ENCODE results near the gene APC. TPM values are rescaled to one million over a fixed set of nuclear protein-coding genes. Genes with fewer than 3 reads are reported as not detected.
A peak's percentile ranks its signal among the peaks of the same experiment; 100 is the strongest.

Gene APC
- 22.6 and 23.4 TPM in 2 replicates for total RNA-seq (2014; rRNA removed; shearing (Covaris generic))

DNA sequence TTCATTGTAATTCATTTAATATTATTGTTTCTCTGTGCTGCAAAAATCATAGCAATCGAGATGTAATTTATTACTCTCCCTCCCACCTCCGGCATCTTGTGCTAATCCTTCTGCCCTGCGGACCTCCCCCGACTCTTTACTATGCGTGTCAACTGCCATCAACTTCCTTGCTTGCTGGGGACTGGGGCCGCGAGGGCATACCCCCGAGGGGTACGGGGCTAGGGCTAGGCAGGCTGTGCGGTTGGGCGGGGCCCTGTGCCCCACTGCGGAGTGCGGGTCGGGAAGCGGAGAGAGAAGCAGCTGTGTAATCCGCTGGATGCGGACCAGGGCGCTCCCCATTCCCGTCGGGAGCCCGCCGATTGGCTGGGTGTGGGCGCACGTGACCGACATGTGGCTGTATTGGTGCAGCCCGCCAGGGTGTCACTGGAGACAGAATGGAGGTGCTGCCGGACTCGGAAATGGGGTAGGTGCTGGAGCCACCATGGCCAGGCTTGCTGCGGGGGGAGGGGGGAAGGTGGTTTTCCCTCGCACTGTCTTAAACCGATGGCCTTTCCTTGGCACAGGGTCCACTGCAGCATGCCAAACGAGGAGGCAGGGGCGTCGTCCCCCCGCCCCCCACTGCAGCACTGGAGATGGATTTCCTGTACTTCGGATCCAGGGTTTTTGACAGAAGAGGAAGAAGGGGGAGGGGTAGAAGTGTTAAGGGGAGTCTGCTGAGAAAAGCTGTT lies at the start of gene APC:
Gene APC (plus strand): TSS at position 423 of the 728 bp plus-strand sequence. CDS start 17,006 bp downstream, outside the sequence.
- DNase-seq (ENCODE audit: low read depth), result peak; percentile 87

DNA sequence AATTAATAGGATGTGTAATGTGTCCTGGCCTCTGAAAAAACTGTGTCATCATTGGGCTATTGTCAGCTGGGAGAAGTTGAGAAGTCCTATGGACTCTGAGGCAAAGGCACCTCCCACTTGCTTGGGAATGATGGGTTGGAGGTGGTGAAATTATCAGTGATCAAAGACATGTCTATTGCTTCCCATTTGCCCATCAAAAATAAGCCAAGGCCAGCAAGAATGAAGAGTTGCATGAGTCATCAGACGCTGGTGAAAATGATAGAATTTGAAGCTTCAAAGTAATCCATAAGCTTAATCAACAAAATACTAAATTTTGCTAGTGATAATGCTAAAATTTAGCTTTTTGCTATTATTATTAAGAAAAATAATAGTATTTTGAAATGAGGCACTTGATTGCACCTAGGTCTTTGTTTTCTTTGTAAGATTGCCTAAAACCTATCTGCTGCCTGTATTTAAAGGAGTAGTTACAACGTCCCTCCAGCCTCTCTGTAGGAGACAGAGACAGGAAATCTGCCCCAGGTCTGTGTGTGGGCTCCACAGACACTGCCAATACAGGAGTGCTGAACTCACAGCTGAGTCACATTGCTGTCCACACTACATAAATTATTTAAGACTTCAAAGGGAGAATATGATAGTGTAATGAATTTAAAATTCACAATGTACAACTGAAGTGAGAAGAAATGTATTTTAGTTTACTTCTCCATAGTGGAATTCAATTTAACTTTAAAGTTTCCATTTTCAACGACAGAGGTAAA lies 48.4 kb upstream of the APC start:
- no peak for DNase-seq (ENCODE audit: low read depth)

DNA sequence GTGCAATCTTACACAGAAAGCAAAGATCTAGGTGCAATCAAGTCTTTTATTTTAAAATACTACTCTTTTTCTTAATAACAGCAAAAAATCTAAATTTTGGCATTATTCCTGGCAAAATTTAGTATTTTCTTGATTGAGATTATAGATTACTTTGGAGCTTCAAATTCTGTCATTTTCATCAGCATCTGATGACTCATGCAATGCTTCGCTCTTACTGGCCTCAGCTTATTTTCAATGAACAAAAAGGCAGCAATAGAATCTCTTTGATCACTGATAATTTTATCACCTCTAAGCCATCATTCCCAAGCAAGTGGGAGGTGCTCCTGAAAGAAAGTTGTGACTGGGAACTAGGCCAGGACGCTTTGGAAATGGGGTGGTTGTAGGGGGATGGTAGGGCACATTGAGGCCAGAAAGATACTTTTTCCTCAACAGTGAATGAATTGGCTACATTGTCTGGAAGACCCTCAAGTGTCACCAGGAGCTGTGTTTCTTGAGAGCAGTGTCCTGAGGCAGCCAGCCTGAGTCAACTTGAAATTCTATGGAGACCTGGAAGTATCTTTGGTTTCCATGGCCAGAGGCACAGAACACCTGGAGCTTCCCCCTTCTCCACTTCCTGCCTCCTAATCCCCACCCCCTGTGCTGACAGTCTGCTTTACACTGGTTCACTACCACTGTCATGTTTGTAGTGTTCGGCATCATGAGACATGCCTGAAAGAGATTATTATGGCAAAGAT lies 46.9 kb upstream of the APC start:
- no peak for DNase-seq (ENCODE audit: low read depth)

DNA sequence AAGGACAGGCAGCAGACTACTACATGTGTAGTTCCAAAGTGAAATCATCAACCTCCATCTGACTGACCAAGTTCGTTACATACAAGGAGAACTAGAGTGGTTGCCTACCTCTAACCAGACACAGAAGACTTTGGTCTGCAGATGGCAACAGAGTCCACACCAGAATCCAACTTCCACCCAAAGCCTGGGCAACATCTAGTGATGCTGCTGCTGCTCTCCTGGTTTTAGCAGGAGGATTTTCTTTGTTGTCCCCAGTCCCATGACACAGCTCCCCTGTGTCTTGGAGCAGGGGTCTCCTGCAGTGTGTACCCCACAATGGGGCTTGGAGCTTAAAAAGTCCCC lies 46.4 kb upstream of the APC start:
- DNase-seq (ENCODE audit: low read depth), result no peak

DNA sequence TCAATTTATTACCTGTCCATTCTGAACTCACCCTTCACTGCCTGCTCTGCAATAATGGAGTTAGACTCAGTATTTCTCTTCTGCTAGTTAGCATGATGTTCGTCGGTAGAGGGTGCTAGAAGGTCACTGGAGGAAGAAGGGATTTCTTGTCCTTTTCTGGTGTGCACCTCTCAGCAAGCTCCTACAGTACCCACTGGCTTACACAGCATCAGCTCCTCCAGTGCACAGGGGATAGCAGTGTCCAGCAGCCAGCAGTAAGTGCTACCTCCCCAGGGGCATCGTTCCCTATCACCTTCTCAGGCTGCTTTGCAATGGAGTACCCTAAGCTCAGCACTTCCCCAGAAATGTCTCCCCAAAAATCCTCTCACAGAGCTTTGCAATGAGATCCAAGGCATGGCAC lies 45.9 kb upstream of the APC start:
- DNase-seq (ENCODE audit: low read depth), result peak; percentile 53

DNA sequence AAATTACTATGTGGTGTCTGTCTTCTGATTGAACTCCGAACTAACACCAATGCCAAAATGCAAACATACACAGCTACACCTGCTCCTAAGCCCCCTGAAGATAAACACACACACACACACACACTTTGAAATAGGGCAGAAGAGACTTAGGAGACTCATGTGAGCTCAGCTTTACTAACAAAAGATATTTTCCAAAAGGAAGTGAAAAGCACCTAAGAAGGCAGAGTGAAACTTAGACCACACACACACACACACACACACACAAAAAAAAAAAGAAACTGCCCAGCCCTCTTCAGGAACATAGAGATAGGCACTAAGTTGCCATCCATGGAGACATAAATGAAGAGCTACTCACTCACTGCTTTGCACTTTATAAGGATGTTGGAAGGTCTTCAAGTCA lies 45.2 kb upstream of the APC start:
- DNase-seq (ENCODE audit: low read depth), result no peak

DNA sequence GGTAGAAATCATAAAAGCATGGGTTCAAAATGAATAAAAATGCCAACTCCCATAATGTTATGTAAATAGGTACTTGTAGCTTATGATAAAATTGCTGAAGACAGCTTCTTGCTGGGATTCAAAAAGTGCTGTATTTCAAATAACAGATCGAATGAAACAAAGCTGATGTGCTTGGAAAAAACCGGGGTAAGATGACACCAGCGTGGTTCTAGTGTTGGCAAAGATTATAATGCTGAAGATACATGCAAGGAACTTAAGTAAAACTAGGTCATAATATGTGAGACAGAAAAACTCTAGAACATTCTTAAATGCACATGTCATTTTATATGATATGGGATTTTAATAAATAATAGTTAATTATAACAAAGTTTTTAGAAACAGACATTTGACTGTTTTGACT lies 44.4 kb upstream of the APC start:
- no peak for DNase-seq (ENCODE audit: low read depth)

DNA sequence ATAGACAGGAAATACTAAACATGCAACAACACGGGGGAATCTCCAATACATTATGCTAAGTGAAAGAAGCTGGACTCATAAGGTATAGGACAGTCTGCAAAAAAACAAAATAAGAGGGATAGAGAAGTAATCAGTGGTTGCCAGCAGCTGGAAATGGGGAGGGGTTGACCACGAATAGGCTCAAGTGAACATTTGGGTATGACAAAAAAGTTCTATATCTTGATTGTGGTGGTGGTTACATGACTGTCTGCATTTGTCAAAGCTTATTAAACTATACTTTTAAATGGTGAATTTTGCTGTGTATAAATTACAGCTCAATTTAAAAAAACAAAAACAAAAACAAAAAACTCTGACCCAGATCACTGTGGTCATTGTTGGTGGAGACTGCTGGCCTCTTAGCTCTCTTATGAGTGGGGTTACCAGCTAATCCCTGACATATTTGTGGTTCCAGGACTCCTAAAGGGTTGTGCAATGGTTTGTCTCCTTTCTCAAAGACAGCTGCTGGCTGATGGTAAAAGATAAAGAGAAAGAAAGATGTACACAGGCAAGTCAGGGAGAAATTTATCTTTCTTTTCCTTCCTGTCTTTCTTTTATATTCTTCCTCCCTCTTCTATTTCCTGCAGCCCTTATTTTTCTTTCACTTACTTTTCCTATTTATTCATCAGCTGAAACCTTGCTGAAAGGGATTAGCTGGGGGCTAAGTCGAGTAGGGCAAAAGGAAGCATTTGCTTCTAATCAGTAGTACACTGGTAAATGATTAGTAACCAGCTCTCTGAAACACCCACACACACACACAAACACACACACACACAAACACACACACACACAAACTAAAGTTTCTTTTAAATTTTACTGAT lies 42.6 kb upstream of the APC start:
- DNase-seq (ENCODE audit: low read depth), result peak; percentile 73

DNA sequence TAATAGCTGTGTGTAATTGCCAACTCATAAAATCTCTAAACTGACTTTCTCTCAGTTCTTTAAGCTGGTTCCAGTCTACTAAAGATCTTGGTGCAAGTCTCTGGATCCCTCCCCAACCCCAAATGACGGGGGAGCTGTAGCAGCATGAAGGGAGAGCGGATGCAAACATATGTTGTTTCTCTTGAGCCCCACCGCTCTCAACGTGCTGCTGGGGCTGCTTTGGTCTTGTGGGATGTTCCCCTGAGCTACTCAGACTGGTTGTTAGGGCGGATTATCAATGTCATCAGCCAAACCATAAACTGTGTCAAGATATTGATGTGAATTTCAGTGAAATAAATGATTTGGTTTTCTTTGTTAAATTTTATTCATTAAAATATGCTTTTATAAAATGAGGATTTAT lies 40.9 kb upstream of the APC start:
- DNase-seq (ENCODE audit: low read depth), result no peak

DNA sequence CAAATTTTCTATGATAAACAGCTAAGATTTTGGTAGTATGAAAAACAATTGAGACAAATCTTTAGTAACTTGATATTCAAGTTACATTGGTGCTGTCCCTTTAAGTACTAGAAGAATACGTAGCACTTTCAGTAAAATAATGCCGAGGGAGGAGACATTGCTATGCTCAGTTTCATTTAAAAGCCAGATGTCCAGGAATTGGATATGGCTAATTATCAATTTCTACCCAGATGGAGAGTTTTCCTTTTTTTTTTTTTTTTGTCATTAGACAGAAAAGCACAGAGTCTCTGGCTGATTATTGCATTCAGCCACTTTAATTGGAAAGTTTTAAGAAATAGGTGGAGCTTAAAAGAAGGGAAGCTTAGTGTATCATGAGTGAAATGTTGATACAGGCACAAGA lies 40.4 kb upstream of the APC start:
- DNase-seq (ENCODE audit: low read depth), result no peak

DNA sequence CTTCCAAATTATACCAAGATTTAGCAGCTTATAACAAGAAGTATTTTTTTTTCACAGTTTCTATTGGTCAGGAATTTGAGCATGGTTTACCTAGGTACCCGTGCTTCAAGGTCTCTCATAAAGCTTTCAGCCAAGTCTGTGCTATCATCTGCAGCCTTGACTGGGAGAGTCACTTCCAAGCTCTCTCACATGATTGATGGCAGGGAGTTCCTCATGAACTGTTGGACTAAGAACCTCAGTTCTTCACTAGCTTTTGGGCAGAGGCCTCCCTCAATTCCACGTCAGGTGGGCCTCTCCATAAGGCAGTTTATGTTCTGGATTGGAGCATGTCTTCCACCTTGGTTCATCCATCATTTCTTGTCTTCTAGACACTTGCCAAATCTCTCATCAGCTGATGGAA lies 39.9 kb upstream of the APC start:
- no peak for DNase-seq (ENCODE audit: low read depth)

DNA sequence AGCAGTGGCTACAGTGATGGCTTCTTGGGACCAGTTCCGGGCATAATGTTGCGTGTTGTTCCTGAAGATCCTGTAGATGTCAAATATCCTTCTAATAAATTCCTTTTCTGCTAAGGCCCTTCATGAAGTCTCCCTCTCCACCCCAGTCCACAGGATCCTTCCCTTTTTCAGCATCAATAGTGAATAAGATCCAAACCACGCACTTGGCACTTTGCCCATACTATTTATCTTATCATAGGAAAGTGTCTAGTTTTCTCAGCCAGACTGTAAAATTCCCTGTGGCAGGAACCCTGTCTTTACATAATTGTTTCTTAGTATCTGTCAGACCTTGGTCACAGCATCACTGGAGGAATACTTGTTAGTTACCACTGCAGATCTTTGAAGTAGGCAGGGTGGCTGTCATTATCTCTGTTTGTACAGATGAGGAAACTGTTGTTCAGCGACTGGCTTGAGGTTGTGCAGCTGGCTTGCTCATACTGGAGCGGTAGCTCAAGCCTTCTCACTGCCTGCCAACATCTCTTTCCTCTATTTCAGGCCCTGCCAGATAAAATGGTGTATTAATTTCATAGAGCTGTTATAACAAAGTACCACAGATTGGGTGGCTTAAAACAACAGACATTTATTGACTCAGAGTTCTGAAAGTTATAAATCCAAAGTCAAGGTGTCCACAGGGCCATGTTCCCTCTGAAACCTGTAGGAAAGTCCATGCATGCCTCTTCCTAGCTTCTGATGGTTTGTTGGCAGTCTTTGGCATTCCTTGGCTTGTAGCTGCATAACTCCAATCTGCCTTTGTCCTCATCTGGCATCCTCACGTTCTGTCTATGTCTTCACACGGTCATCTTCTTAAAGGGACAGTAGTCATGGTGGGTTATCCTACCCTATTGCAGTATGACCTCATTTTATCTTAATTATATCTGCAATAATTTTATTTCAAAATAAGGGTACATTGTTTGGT lies 33.5 kb upstream of the APC start:
- DNase-seq (ENCODE audit: low read depth), result peak; percentile 45

DNA sequence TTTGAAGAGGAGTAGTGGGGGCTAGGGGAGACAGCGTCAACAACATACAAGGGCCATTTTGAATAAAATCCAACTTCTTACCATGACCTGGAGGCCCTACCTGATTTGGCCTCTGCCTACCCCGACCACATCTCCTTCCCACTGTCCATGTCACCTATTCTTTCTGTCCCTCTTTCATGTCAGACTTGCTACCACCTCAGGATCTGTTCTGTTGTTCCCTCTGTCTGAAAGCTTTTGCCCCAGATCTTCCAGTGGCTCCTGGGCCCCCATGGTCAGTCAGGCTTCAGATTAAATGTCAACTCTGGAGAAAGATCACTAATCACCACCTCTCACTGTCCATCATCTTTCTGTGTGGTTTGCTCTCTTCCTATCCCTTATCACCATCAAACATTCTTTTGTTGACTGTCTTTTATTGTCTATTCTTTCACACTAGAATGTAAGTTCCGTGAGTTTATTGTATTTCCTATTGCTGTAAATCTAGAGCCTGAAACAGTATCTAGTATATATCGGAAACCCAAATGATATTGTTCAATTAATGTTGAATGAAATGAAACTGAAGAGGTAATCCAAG lies 31.2 kb upstream of the APC start:
- DNase-seq (ENCODE audit: low read depth), result no peak

DNA sequence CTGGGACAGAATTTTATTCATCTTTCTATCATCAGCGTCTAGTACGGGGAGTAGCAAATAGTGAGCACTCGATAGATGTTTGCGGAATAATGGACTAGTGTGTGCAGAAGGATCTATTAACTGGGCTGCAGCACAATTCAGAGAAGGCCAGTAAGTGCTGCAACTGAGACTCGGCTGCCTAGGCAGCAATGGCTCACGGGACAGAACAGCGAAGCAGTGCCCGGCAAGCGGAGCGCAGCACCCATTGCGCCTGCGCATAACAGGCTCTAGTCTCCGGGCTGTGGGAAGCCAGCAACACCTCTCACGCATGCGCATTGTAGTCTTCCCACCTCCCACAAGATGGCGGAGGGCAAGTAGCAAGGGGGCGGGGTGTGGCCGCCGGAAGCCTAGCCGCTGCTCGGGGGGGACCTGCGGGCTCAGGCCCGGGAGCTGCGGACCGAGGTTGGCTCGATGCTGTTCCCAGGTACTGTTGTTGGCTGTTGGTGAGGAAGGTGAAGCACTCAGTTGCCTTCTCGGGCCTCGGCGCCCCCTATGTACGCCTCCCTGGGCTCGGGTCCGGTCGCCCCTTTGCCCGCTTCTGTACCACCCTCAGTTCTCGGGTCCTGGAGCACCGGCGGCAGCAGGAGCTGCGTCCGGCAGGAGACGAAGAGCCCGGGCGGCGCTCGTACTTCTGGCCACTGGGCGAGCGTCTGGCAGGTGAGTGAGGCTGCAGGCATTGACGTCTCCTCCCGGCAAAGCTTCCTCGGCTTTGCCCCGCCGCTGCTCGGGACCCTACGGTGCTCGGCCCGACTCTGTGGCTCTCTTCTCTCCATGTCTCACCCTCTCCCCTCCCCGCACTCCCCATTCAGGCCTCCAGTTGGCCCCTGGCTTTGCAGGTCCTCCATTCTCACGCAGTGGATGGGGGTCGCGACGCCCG lies 30.2 kb upstream of the APC start:
- DNase-seq (ENCODE audit: low read depth), result peak; percentile 95

DNA sequence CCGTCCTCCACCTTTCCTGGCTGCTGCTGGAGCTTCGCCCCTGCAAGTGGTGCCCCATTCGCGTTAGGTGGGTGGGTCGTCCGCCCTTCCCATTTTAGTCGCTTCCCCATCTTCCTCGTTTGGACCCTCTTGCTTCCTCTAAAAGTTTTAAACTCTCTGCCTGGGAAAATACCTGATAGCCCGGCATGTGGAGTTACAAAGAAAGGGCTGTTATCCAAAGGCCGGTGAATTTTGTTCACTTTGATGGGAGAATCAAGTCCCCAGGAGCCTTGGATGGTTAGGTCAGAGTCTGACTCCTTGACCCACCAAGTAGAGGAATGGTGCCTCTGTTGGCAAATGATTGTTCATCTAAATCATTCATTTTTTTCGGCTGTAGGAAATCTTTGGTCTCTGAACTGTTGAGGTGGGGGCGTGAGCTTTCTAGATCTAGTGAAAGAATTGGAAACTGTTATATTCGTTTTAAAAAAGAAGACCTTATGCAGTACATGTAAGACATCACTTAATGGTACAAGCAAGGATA lies 29.5 kb upstream of the APC start:
- DNase-seq (ENCODE audit: low read depth), result no peak

DNA sequence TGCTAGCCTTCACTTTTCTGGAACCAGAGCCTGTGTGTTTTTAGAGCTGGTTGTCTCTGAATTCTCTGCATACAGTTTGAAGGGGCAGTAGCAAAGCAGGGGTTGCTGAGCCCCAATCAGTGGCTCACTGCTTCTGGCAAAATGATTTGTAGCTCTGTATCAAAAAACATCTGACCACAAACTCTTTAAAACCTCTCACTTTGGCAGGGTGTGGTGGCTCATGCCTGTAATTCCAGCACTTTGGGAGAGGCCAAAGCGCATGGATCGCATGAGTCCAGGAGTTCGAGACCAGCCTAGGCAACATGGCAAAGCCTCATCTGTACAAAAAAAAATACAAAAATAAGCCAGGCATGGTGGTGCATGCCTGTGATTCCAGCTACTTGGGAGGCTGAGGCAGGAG lies 28.3 kb upstream of the APC start:
- DNase-seq (ENCODE audit: low read depth), result no peak

DNA sequence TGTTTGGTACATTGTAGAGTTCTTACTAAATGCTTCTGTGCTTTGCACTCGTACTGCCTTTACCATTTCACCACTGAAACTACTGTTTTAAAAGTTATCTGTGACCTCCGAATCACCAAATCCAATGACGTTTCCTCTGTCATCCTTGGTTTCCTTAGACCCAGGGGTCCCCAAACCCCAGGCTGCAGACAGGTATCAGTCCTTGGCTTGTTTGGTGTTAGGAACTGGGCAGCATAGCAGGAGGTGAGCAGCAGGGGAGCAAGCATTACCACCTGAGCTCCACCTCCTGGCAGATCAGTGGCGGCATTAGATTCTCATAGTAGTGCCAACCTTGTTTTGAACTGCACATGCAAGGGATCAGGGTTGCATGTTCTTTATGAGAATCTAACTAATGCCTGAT lies 26.8 kb upstream of the APC start:
- no peak for DNase-seq (ENCODE audit: low read depth)

DNA sequence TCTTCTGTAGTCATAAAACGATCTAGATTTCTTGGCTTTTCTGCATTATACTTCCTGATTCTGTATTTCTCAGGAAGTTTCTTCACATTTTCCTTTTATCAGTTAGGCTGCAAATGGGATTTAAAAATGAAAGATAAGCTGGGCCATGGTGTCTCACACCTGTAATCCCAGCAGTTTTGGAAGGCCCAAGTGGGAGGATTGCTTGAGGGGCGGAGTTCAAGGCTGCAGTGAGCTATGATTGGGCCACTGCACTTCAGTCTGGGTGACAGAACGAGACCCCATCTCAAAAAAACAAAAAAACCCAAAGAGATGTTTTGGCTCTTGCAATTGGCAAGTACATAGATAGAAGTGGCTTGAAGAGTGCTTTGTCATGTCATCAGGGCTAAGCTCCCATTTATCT lies 26.2 kb upstream of the APC start:
- DNase-seq (ENCODE audit: low read depth), result no peak

DNA sequence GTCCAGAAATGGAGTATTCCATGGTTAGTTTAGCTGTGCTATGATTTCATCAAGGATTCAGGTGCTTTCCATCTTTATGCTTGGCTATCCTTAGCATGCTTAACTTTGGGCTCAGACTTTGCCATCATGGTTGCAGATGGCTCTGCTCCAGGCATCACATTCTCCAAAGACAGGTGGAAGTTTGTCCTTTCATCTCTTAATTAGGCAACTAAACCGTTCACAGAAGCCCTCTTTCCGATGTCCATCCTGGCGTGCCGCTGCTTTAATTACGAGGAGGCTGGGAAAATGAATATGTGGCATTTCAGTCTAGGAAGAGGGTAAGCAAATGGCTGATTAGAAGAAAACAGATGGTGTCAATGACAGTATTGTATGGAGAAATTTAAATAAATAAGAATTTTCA lies 24.5 kb upstream of the APC start:
- no peak for DNase-seq (ENCODE audit: low read depth)

Measured in RPMI7951 (cell line).